Measurements from ENCODE around the gene MAP7D1. TPM values are rescaled to one million over a fixed set of nuclear protein-coding genes. Genes with fewer than 3 reads are reported as not detected.

The MAP7D1 gene
- total RNA-seq, 2 experiments from 2014 or later: 138 to 143 TPM

GRCh38 chr1:36144413-36144812 is 11.5 kb upstream of the MAP7D1 start:
- Mint-ChIP-seq H3K4me1 (ENCODE audit: low read depth) (peaks cover 64% of the 10 kb centered on the region), H3K27me3 (no peaks in the 10 kb centered on the region), H3K4me3 (no peak overlapping the region), H3K36me3 (peaks cover 20% of the 10 kb centered on the region), H3K27ac (no peak overlapping the region), H3K9me3 (no peaks in the 10 kb centered on the region)
- ChIA-PET CTCF (interaction anchor here (0.7 to 3.7 kb wide), 5 partner anchors 9 to 211 kb away, joined by 3 to 15 read pairs (median 4); no protein-coding TSS in a partner anchor), POLR2A (interaction anchor here (1.6 kb wide), 1 partner anchor 80 kb away, joined by 4 read pairs; the partner anchor contains the start of gene THRAP3)
- no peak for DNase-seq
- intact Hi-C loops (cut with micrococcal nuclease): no loop called here

DNA sequence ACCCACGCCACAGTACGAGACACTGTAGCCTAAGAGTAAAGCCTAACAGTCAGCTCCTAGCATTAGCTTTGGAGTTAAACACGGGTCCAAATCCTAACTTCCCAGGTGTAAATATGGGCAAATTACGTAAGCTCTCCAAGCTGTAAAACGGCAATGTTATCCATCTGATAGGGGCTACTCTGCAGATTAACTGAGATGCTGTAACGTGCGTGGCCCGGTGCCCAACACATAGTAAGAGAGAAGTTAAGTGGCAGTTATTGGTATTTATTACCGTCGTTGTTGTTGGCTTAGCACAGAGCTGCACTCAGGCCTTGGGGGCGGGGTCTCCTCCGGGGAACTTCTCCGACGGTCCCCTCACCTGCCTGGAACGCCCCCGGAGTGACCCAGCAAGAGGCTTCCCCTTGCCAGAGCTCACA is 7.1 kb upstream of the MAP7D1 start:
- Mint-ChIP-seq H3K36me3 (peaks cover 6% of the 10 kb centered on the region), H3K27me3 (no peaks in the 10 kb centered on the region), H3K9me3 (no peaks in the 10 kb centered on the region), H3K4me1 (ENCODE audit: low read depth) (peaks cover 63% of the 10 kb centered on the region), H3K4me3 (peak overlapping the region; percentile 100), H3K27ac (peak overlapping the region; percentile 92)
- POLR2A ChIA-PET: interaction anchor here (0.8 to 4.0 kb wide), 11 partner anchors 12 to 379 kb away, joined by 3 to 69 read pairs (median 4); partner anchors contain the start of genes CLSPN, EVA1B and THRAP3
- no peak for DNase-seq
- intact Hi-C loops (cut with micrococcal nuclease): loop anchor here (1.0 to 5.0 kb wide), 8 partner anchors 12 to 272 kb away; partner anchors contain the start of gene THRAP3
- CTCF ChIA-PET: interaction anchor here (0.6 to 4.0 kb wide), 26 partner anchors 10 to 1330 kb away, joined by 3 to 151 read pairs (median 8); partner anchors contain the start of genes OSCP1, SH3D21 and THRAP3

- intact Hi-C loops (cut with micrococcal nuclease): loop anchor here (1.0 to 5.0 kb wide), 8 partner anchors 12 to 271 kb away; partner anchors contain the start of gene THRAP3
- Mint-ChIP-seq H3K27ac (peak within 1 kb of the TSS; percentile 92), H3K4me3 (peak within 1 kb of the TSS; percentile 100), H3K36me3 (peaks cover 6% of the 10 kb centered on the region), H3K27me3 (no peaks in the 10 kb centered on the region), H3K4me1 (ENCODE audit: low read depth) (peaks cover 67% of the 10 kb centered on the region), H3K9me3 (no peaks in the 10 kb centered on the region)
- DNase-seq: peak; percentile 100
- ChIA-PET POLR2A (interaction anchor here (0.7 to 4.0 kb wide), 12 partner anchors 12 to 380 kb away, joined by 3 to 69 read pairs (median 4); partner anchors contain the start of genes CLSPN, EVA1B, SH3D21 and THRAP3), CTCF (interaction anchor here (0.6 to 4.0 kb wide), 41 partner anchors 11 to 1330 kb away, joined by 3 to 151 read pairs (median 4); partner anchors contain the start of genes ADPRS, AGO1, LSM10 and OSCP1)
Observed at GRCh38 chr1:36149237-36149972, 6.6 kb upstream of the MAP7D1 start, which contains the start of gene TRAPPC3. TRAPPC3 (minus strand) TSS chr1:36149486; CDS start chr1:36149378, 108 bp downstream.

DNA sequence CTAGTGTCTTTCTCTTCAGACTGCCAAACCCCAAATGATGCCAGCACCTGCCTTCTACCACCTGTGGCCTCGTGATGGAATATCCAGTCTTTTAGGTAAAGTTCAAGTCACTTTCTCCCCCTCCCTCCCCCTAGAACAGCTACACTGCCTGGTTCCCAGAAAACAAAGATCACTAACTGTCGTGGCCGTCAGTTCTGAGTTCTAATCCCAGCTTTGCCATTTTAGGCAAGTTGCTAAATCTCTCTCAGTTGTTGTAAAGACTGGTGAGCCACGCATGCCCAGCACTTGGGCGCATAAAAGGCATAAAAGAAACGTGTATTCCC is 6.0 kb upstream of the MAP7D1 start:
- CTCF ChIA-PET: interaction anchor here (0.6 to 4.0 kb wide), 35 partner anchors 12 to 269 kb away, joined by 3 to 151 read pairs (median 5); partner anchors contain the start of genes ADPRS, AGO1, LSM10 and SH3D21
- intact Hi-C loops (cut with micrococcal nuclease): loop anchor here (1.0 to 10.0 kb wide), 9 partner anchors 11 to 1325 kb away; partner anchors contain the start of genes THRAP3 and ZC3H12A
- Mint-ChIP-seq H3K4me3 (peak overlapping the region; percentile 100), H3K27ac (peak overlapping the region; percentile 92), H3K27me3 (no peaks in the 10 kb centered on the region), H3K9me3 (no peaks in the 10 kb centered on the region), H3K4me1 (ENCODE audit: low read depth) (peaks cover 67% of the 10 kb centered on the region), H3K36me3 (peaks cover 6% of the 10 kb centered on the region)
- no peak for DNase-seq
- POLR2A ChIA-PET: interaction anchor here (0.7 to 4.0 kb wide), 11 partner anchors 11 to 380 kb away, joined by 3 to 69 read pairs (median 4); partner anchors contain the start of genes CLSPN, EVA1B, SH3D21 and THRAP3

DNA sequence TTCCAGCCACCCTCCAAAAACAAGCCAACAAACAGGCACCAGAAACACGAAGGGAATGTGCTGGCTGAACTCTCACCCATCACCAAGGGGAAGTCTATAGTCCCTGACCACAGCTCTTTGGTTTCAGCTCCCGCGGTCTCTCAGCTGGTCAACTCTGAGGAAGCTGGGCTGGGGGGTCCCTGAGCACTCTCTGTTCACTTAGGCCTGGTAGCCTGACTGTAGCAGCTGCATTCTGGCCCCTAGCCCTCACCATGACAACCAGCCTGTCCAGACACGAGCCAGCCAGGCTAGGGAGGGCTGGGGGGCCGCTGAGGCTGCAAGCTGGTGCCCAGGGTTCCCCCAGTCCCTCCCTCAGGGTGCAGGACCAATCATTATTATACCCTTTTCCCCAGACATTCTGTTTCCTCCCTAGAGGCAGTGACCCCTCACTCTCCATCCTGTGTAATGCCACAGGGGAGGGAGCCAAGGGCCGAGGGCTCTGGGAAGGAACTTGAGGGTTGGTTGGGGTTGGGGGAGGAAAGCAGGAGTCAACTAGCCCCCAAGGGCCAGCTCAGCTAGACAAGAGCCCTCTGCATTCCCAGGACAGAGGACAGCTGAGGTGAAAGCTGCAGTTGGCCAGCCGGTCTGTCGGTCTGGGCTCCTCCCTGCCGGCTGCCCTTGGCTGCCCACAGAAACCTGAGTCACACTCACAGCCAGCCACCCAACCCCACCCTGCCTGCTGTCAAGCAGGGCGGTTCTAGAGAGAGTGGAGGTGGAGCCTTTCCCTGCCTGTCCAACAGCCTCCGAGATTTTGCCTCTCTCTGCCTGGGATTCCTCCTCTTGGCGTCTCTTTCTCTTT is 5.4 kb upstream of the MAP7D1 start:
- DNase-seq: peak; percentile 90
- peak overlapping the region; percentile 92 for H3K27ac Mint-ChIP-seq
- H3K4me1 Mint-ChIP-seq (ENCODE audit: low read depth): peaks cover 70% of the 10 kb centered on the region
- peaks cover 6% of the 10 kb centered on the region for H3K36me3 Mint-ChIP-seq
- ChIA-PET CTCF (interaction anchor here (0.6 to 4.0 kb wide), 36 partner anchors 12 to 269 kb away, joined by 3 to 151 read pairs (median 5); partner anchors contain the start of genes ADPRS, AGO1, LSM10 and SH3D21), POLR2A (interaction anchor here (0.7 to 4.0 kb wide), 8 partner anchors 10 to 381 kb away, joined by 3 to 69 read pairs (median 8); partner anchors contain the start of genes CLSPN, SH3D21 and THRAP3)
- intact Hi-C loops (cut with micrococcal nuclease): loop anchor here (10.0 kb wide), 1 partner anchor 1324 kb away; the partner anchor contains the start of gene ZC3H12A
- no peaks in the 10 kb centered on the region for H3K27me3 Mint-ChIP-seq
- H3K4me3 Mint-ChIP-seq: peak overlapping the region; percentile 100
- H3K9me3 Mint-ChIP-seq: no peaks in the 10 kb centered on the region

- POLR2A ChIA-PET: interaction anchor here (0.6 to 4.0 kb wide), 3 partner anchors 10 to 77 kb away, joined by 3 to 69 read pairs (median 3); no protein-coding TSS in a partner anchor
- DNase-seq: no peak
- H3K27me3 Mint-ChIP-seq: no peaks in the 10 kb centered on the region
- peaks cover 6% of the 10 kb centered on the region for H3K36me3 Mint-ChIP-seq
- no peaks in the 10 kb centered on the region for H3K9me3 Mint-ChIP-seq
- intact Hi-C loops (cut with micrococcal nuclease): loop anchor here (10.0 kb wide), 1 partner anchor 1324 kb away; the partner anchor contains the start of gene ZC3H12A
- H3K4me1 Mint-ChIP-seq (ENCODE audit: low read depth): peaks cover 70% of the 10 kb centered on the region
- CTCF ChIA-PET: interaction anchor here (0.9 to 4.0 kb wide), 7 partner anchors 11 to 134 kb away, joined by 3 to 151 read pairs (median 7); partner anchors contain the start of gene THRAP3
- peak overlapping the region; percentile 92 for H3K27ac Mint-ChIP-seq
- peak overlapping the region; percentile 100 for H3K4me3 Mint-ChIP-seq
Observed at GRCh38 chr1:36151134-36151844, 4.7 kb upstream of the MAP7D1 start.

GRCh38 chr1:36151845-36152203 is 4.1 kb upstream of the MAP7D1 start:
- intact Hi-C loops (cut with micrococcal nuclease): loop anchor here (10.0 kb wide), 1 partner anchor 1323 kb away; the partner anchor contains the start of gene ZC3H12A

DNA sequence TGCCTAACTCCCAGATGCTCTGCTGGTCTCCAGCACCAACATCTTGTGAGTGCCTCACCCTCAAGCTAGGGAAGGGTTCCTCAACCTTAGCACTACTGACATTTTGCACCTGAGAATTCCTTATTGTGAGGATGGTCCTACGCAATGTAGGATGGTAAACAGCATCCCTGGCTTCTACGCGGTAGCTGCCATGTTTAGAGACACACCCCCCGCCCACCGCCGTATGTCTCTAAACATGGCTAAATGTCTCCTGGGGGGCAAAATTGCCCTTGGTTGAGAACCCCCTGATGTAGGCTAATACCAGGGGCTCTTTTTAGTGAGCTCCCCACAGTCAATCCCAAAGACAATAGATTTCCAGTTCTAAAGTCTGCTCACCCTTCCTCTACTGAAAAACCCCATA is 2.5 kb upstream of the MAP7D1 start:
- ChIA-PET POLR2A (interaction anchor here (0.7 kb wide), 1 partner anchor 233 kb away, joined by 3 read pairs; no protein-coding TSS in a partner anchor), CTCF (interaction anchor here (1.0 to 5.7 kb wide), 2 partner anchors 35 to 147 kb away, joined by 3 to 29 read pairs; no protein-coding TSS in a partner anchor)
- no peak for DNase-seq
- Mint-ChIP-seq H3K4me3 (no peak overlapping the region), H3K27ac (peak overlapping the region; percentile 52), H3K9me3 (no peaks in the 10 kb centered on the region), H3K4me1 (ENCODE audit: low read depth) (peaks cover 67% of the 10 kb centered on the region), H3K27me3 (no peaks in the 10 kb centered on the region), H3K36me3 (peaks cover 6% of the 10 kb centered on the region)
- intact Hi-C loops (cut with micrococcal nuclease): loop anchor here (10.0 kb wide), 1 partner anchor 1321 kb away; the partner anchor contains the start of gene ZC3H12A

More at GRCh38 chr1:36151845-36152203, 4.1 kb upstream of the MAP7D1 start:
- ChIA-PET POLR2A (interaction anchor here (0.6 to 4.0 kb wide), 2 partner anchors 9 to 77 kb away, joined by 3 to 69 read pairs; no protein-coding TSS in a partner anchor), CTCF (interaction anchor here (0.9 to 4.0 kb wide), 6 partner anchors 10 to 134 kb away, joined by 3 to 151 read pairs (median 5); no protein-coding TSS in a partner anchor)
- Mint-ChIP-seq H3K27ac (peak overlapping the region; percentile 85), H3K4me1 (ENCODE audit: low read depth) (peaks cover 69% of the 10 kb centered on the region), H3K27me3 (no peaks in the 10 kb centered on the region), H3K36me3 (peaks cover 4% of the 10 kb centered on the region), H3K9me3 (no peaks in the 10 kb centered on the region), H3K4me3 (peak overlapping the region; percentile 16)
- DNase-seq: peak; percentile 72

- intact Hi-C loops (cut with micrococcal nuclease): loop anchor here (10.0 kb wide), 1 partner anchor 1320 kb away; the partner anchor contains the start of gene ZC3H12A
- H3K9me3 Mint-ChIP-seq: no peaks in the 10 kb centered on the region
- CTCF ChIA-PET: interaction anchor here (0.6 to 5.7 kb wide), 3 partner anchors 34 to 131 kb away, joined by 4 to 29 read pairs (median 7); no protein-coding TSS in a partner anchor
- no peaks in the 10 kb centered on the region for H3K27me3 Mint-ChIP-seq
- POLR2A ChIA-PET: interaction anchor here (0.6 to 1.1 kb wide), 2 partner anchors 29 to 131 kb away, joined by 3 read pairs; no protein-coding TSS in a partner anchor
- peak overlapping the region; percentile 87 for H3K27ac Mint-ChIP-seq
- peaks cover 69% of the 10 kb centered on the region for H3K4me1 Mint-ChIP-seq (ENCODE audit: low read depth)
- H3K36me3 Mint-ChIP-seq: peaks cover 6% of the 10 kb centered on the region
- peak overlapping the region; percentile 79 for H3K4me3 Mint-ChIP-seq
- DNase-seq: no peak
Observed at GRCh38 chr1:36154335-36154734, 1.6 kb upstream of the MAP7D1 start.
